HepG2 (cell line): ENCODE results near the gene YIPF4. TPM values are rescaled to one million over a fixed set of nuclear protein-coding genes. Genes with fewer than 3 reads are reported as not detected.
"Not testable (repeated sequence)": the region's sequence is repeated elsewhere in the genome, so short reads cannot be mapped to it uniquely, and the experiment has no call there.

Experiments used
- ATAC-seq: fragments of 200-7000 bp; cut with Tn5 transposase; 3 replicates; pipeline ENCODE4 v1.9.1; 2020; ENCODE audit warnings: mild to moderate bottlenecking, moderate library complexity
- BruUV-seq: library from RNA; stranded (reverse); fragments of 400-500 nt; replicated peaks from 2 replicates; lab custom pipeline; 2021; lab: Mats Ljungman, UMichigan
- CTCF ChIA-PET: fragments of 300-600 bp; formaldehyde crosslinking; extraction: SDS; loops from one replicate; lab custom pipeline; 2021; ENCODE audit warnings: low total read pairs, inconsistent platforms, low intra/inter-chr PET ratio; lab: Yijun Ruan, JAX
- POLR2A ChIA-PET: fragments of 350-600 bp; sonication (Branson Sonifier 250); formaldehyde crosslinking; loops from one replicate; lab custom pipeline; 2020; ENCODE audit warnings: antibody characterized with exemption, inconsistent platforms; lab: Yijun Ruan, JAX
- DNase-seq: peaks from one replicate; pipeline ENCODE4 v3.0.0-alpha.2; 2015; ENCODE audit warnings: low spot score
- FAIRE-seq: peaks from 3 replicates; lab custom pipeline; 2011; peaks lifted over from hg19 to GRCh38; lab: Jason Lieb, UNC
- H2AFZ ChIP-seq: one replicate; pipeline ENCODE4 v1.6.1; 2011; ENCODE audit warnings: low read length, inconsistent platforms
- H3K27ac ChIP-seq: fragments of 300-600 bp; 3 replicates; pipeline ENCODE4 v1.8.0; 2011; ENCODE audit warnings: mixed run types, mild to moderate bottlenecking, mixed read lengths, low read length, inconsistent platforms; ENCODE audit not compliant: insufficient read depth; ENCODE audit errors: extremely low read length
- H3K27me3 ChIP-seq, 2 experiments: fragments of 200-600 bp in 1 of 2; 2 replicates in 1 of 2; 3 replicates in 1 of 2; pipeline versions ENCODE4 v1.6.0 to v1.8.0; 2011; ENCODE audit warnings: low read length in 2 of 2, mild to moderate bottlenecking in 2 of 2, moderate library complexity in 2 of 2, inconsistent platforms in 1 of 2; ENCODE audit not compliant: insufficient read depth in 2 of 2, control insufficient read depth in 1 of 2
- H3K36me3 ChIP-seq, 2 experiments: fragments of 200-600 bp in 1 of 2; replicated peaks in 1 of 2; 2 replicates in 1 of 2; 3 replicates in 1 of 2; pipeline versions ENCODE4 v1.5.1 to v1.8.0; 2011; ENCODE audit warnings: low read length in 2 of 2, inconsistent platforms in 1 of 2; ENCODE audit not compliant: insufficient read depth in 2 of 2, control insufficient read depth in 1 of 2
- H3K4me1 ChIP-seq: 2 replicates; pipeline ENCODE4 v1.5.1; 2012; ENCODE audit warnings: low read length, inconsistent platforms; ENCODE audit not compliant: insufficient read depth
- H3K4me2 ChIP-seq: 2 replicates; pipeline ENCODE4 v1.6.0; 2011; ENCODE audit warnings: low read depth, low read length, inconsistent platforms
- H3K4me3 ChIP-seq, 3 experiments: fragments of 200-600 bp in 1 of 3; sonication (generic), shearing (Covaris generic) in 1 of 3; replicated peaks in 1 of 3; 2 replicates each; pipeline ENCODE4 v1.5.1; 2011 to 2016; ENCODE audit warnings: low read length in 3 of 3, inconsistent platforms in 2 of 3, low read depth in 2 of 3, mild to moderate bottlenecking in 2 of 3, control low read depth in 1 of 3, mixed read lengths in 1 of 3; ENCODE audit not compliant: insufficient read depth in 1 of 3
- H3K79me2 ChIP-seq: one replicate; pipeline ENCODE4 v1.6.1; 2011; ENCODE audit warnings: low read length, inconsistent platforms; ENCODE audit not compliant: insufficient read depth
- H3K9ac ChIP-seq: 2 replicates; pipeline ENCODE4 v1.6.0; 2011; ENCODE audit warnings: mild to moderate bottlenecking, low read depth, low read length, inconsistent platforms; ENCODE audit not compliant: insufficient read depth
- H3K9me3 ChIP-seq: 2 replicates; pipeline ENCODE4 v1.5.1; 2012; ENCODE audit warnings: mild to moderate bottlenecking, low read length
- H4K20me1 ChIP-seq: 2 replicates; pipeline ENCODE4 v1.6.0; 2011; ENCODE audit warnings: inconsistent platforms, mild to moderate bottlenecking, low read length, moderate library complexity; ENCODE audit not compliant: insufficient read depth
- PHF8 ChIP-seq: sonication (generic); formaldehyde crosslinking; IDR thresholded peaks from 2 replicates; pipeline ENCODE4 v1.5.0; 2020; ENCODE audit warnings: missing genetic modification reagents
- ZNF121 ChIP-seq: sonication (generic); formaldehyde crosslinking; IDR thresholded peaks from 2 replicates; pipeline ENCODE4 v1.5.0; 2020; ENCODE audit warnings: mild to moderate bottlenecking, missing genetic modification reagents
- WGBS: methylation state at CpG from one replicate; pipeline ENCODE4 v1.1.6; 2017; ENCODE audit warnings: low lambda C conversion rate; 5-methylcytosine and 5-hydroxymethylcytosine counted together
- in situ Hi-C: cut with HindIII; loops from 2 replicates; pipeline ENCODE4 v1.10.0; 2017; ENCODE audit warnings: low pct_unique_long_range_greater_than_20kb; ENCODE audit not compliant: extremely low pct_ligation_motif_present
- intact Hi-C: fragments of 100-400 bp; cut with micrococcal nuclease; formaldehyde crosslinking; loops from one replicate; pipeline ENCODE4 v1.10.0; 2022; ENCODE audit not compliant: unreplicated experiment
- polyA plus RNA-seq, 8 experiments: library from polyadenylated mRNA; depleted of rRNA in 3 of 8; stranded (reverse) in 7 of 8; unstranded in 1 of 8; fragments of >200 nt; fragmentation: Illumina TruSeq in 4 of 8; extraction: Trizol in 4 of 8; gene quantifications; 2 replicates each; pipeline versions ENCODE4 v1.2.1 to v1.2.3, GENCODE V29; 2011 to 2016; ENCODE audit warnings: low read depth in 4 of 8, missing spikeins in 1 of 8, mixed read lengths in 1 of 8; ENCODE audit not compliant: insufficient read depth in 1 of 8
- total RNA-seq, 5 experiments: library from RNA; depleted of rRNA; stranded (reverse); fragments of >200 nt; fragmentation: Illumina TruSeq; extraction: Trizol; gene quantifications; 2 replicates each; pipeline ENCODE4 v1.2.3, GENCODE V29; 2016; ENCODE audit warnings: low read depth in 1 of 5
- TF ChIP-seq, protein P1 (sequence below): sonication (generic); formaldehyde crosslinking; IDR thresholded peaks from 2 replicates; pipeline ENCODE4 v1.4.0; 2020; ENCODE audit warnings: missing genetic modification reagents, borderline replicate concordance

YIPF4 gene
- total and polyA plus RNA-seq, 2 of the 13 experiments (the other 11 are each of a cell fraction or from before 2014, with no cell fraction given): 19.0 to 43.9 TPM

DNA sequence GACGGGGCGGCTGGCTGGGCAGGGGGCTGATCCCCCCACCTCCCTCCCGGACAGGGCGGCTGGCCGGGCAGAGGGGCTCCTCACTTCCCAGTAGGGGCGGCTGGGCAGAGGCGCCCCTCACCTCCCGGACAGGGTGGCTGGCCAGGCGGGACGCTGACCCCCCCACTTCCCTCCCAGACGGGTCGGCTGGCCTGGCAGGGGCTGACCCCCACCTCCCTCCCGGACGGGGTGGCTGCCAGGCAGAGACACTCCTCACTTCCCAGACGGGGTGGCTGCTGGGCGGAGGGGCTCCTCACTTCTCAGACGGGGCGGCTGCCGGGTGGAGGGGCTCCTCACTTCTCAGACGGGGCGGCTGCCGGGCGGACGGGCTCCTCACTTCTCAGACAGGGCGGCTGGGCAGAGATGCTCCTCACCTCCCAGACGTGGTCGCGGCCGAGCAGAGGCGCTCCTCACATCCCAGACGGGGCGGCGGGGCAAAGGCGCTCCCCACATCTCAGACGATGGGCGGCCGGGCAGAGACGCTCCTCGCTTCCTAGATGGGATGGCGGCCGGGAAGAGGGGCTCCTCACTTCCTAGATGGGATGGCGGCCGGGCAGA lies 16.4 kb downstream of the YIPF4 start:
- peaks cover 13% of the 10 kb centered on the region for H3K79me2 ChIP-seq
- FAIRE-seq, H3K9ac ChIP-seq, H3K4me2 ChIP-seq, H3K9me3 ChIP-seq, in situ Hi-C loops, H3K27ac ChIP-seq, POLR2A ChIA-PET, BruUV-seq, H4K20me1 ChIP-seq, H2AFZ ChIP-seq, DNase-seq, H3K27me3 ChIP-seq, CTCF ChIA-PET, H3K4me3 ChIP-seq, ATAC-seq, intact Hi-C loops: not testable (repeated sequence)
- peaks cover 12% of the 10 kb centered on the region for H3K4me1 ChIP-seq
- H3K36me3 ChIP-seq: peaks cover 2 to 19% of the 10 kb centered on the region in 2 experiments; a peak in 3 of 5 replicates
- WGBS: 94% methylated on average over 28 of the region's 43 CpGs

DNA sequence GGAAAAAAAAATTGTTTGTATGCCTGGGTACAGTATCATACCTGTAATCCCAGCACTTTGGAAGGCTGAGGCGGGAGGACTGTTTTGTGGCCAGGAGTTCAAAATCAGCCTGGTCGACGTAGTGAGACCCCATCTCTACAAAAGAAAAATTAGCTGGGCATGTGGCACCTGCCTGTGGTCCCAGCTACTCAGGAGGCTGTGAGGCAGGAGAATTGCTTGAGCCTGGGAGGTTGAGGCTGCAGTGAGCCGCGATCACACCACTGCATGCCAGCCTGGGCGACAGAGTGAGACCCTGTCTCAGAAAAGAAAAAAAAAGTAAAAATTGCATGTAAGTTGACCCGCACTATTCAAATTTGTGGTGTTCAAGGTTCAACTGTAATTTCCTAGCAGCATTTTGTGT lies 32.9 kb downstream of the YIPF4 start:
- no peaks in the 10 kb centered on the region for H4K20me1 ChIP-seq
- no peaks in the 10 kb centered on the region for H3K79me2 ChIP-seq
- ATAC-seq (no peak), DNase-seq (no peak), FAIRE-seq (no peak)
- in situ Hi-C loops: no loop called here
- no peaks in the 10 kb centered on the region for H3K9me3 ChIP-seq
- no peak overlapping the region for H3K4me3 ChIP-seq
- no peak overlapping the region for H2AFZ ChIP-seq
- H3K36me3 ChIP-seq: peaks cover 0 to 20% of the 10 kb centered on the region in 2 experiments
- POLR2A ChIA-PET: interaction anchor here (1.5 kb wide), 1 partner anchor 19 kb away, joined by 6 read pairs; no protein-coding TSS in a partner anchor
- BruUV-seq: no TSS peak
- peaks cover 7% of the 10 kb centered on the region; the same call in 1 of the 2 replicates for H3K4me1 ChIP-seq
- CTCF ChIA-PET: no interaction called here
- 95% methylated on average over 7 of the region's 7 CpGs for WGBS
- H3K27ac ChIP-seq: no peak overlapping the region
- H3K9ac ChIP-seq: no peak overlapping the region
- intact Hi-C loops: no loop called here
- no peak overlapping the region for H3K4me2 ChIP-seq
- TF ChIP-seq ZNF121 (CRISPR knock-in tag): peak; percentile 55; the same call in 1 of the 2 replicates
- TF ChIP-seq, protein P1, sequence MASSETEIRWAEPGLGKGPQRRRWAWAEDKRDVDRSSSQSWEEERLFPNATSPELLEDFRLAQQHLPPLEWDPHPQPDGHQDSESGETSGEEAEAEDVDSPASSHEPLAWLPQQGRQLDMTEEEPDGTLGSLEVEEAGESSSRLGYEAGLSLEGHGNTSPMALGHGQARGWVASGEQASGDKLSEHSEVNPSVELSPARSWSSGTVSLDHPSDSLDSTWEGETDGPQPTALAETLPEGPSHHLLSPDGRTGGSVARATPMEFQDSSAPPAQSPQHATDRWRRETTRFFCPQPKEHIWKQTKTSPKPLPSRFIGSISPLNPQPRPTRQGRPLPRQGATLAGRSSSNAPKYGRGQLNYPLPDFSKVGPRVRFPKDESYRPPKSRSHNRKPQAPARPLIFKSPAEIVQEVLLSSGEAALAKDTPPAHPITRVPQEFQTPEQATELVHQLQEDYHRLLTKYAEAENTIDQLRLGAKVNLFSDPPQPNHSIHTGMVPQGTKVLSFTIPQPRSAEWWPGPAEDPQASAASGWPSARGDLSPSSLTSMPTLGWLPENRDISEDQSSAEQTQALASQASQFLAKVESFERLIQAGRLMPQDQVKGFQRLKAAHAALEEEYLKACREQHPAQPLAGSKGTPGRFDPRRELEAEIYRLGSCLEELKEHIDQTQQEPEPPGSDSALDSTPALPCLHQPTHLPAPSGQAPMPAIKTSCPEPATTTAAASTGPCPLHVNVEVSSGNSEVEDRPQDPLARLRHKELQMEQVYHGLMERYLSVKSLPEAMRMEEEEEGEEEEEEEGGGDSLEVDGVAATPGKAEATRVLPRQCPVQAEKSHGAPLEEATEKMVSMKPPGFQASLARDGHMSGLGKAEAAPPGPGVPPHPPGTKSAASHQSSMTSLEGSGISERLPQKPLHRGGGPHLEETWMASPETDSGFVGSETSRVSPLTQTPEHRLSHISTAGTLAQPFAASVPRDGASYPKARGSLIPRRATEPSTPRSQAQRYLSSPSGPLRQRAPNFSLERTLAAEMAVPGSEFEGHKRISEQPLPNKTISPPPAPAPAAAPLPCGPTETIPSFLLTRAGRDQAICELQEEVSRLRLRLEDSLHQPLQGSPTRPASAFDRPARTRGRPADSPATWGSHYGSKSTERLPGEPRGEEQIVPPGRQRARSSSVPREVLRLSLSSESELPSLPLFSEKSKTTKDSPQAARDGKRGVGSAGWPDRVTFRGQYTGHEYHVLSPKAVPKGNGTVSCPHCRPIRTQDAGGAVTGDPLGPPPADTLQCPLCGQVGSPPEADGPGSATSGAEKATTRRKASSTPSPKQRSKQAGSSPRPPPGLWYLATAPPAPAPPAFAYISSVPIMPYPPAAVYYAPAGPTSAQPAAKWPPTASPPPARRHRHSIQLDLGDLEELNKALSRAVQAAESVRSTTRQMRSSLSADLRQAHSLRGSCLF (CRISPR knock-in tag): no peak
- no peak for TF ChIP-seq PHF8
- H3K27me3 ChIP-seq: no peaks in the 10 kb centered on the region
